Esophagus muscularis mucosa (tissue), 4 donors: ENCODE results near the gene UFD1. TPM values are rescaled to one million over a fixed set of nuclear protein-coding genes. Genes with fewer than 3 reads are reported as not detected.

Experiments
- DNase-seq: peaks from one replicate; pipeline ENCODE4 v3.0.0-alpha.2; 2017; ENCODE audit errors: extremely low spot score
- H3K27ac ChIP-seq, 4 donors: fragments of 200-600 bp; sonication (generic); replicated peaks in 1 of 4; 1 replicate in 3 of 4; 2 replicates in 1 of 4; pipeline ENCODE4 v1.5.1; 2016 to 2019; ENCODE audit warnings: mild to moderate bottlenecking in 1 of 4
- H3K27me3 ChIP-seq, 4 donors: fragments of 200-600 bp; sonication (generic); one replicate each; pipeline versions ENCODE4 v1.5.1 to v1.6.0; 2016 to 2019
- H3K36me3 ChIP-seq, 4 donors: fragments of 200-600 bp; sonication (generic); one replicate each; pipeline ENCODE4 v1.5.1; 2016 to 2019
- H3K4me1 ChIP-seq, 4 donors: fragments of 200-600 bp; sonication (generic); one replicate each; pipeline ENCODE4 v1.5.1; 2016 to 2019
- H3K4me3 ChIP-seq, 4 donors: fragments of 200-600 bp; sonication (generic); 1 replicate in 2 of 4; 2 replicates in 2 of 4; pipeline ENCODE4 v1.5.1; 2016 to 2019; ENCODE audit warnings: mild to moderate bottlenecking in 4 of 4, moderate library complexity in 1 of 4
- H3K9me3 ChIP-seq, 4 donors: fragments of 200-600 bp; sonication (generic); 1 replicate in 3 of 4; 2 replicates in 1 of 4; pipeline ENCODE4 v1.5.1; 2016 to 2019
- EP300 ChIP-seq: sonication (generic); formaldehyde crosslinking; IDR thresholded peaks from one replicate; pipeline ENCODE4 v1.6.1; 2017; ENCODE audit warnings: antibody characterized with exemption
- POLR2A ChIP-seq: fragments of 450-650 bp; IDR thresholded peaks from one replicate; pipeline ENCODE4 v1.6.1; 2017; ENCODE audit warnings: antibody characterized with exemption, moderate library complexity, mild to moderate bottlenecking, low read depth
- POLR2AphosphoS5 ChIP-seq, 2 donors: sonication (generic); formaldehyde crosslinking; IDR thresholded peaks; one replicate each; pipeline ENCODE4 v1.6.1; 2017; ENCODE audit warnings: antibody characterized with exemption in 2 of 2
- WGBS: methylation state at CpG from one replicate; pipeline ENCODE4 v1.1.5; 2018; 5-methylcytosine and 5-hydroxymethylcytosine counted together
- intact Hi-C: fragments of 100-400 bp; cut with DNase I; formaldehyde crosslinking; loops from one replicate; pipeline ENCODE4 v1.15.1; 2023
- total RNA-seq, 4 donors: library from RNA; depleted of rRNA; stranded (reverse); fragments of >200 nt; gene quantifications; one replicate each; pipeline versions ENCODE4 v1.1.0 to v1.2.1, GENCODE V29; 2016
- TF ChIP-seq, protein P1 (sequence below), 3 experiments: fragments of 200-600 bp in 2 of 3; fragments of 450-650 bp in 1 of 3; sonication (generic) in 2 of 3; IDR thresholded peaks; one replicate each; pipeline ENCODE4 v1.5.1; 2017 to 2019; ENCODE audit warnings: antibody characterized with exemption in 3 of 3, mild to moderate bottlenecking in 2 of 3, moderate library complexity in 1 of 3

UFD1 gene
- total RNA-seq, 4 donors from 2014 or later, result 54.8 to 65.2 (median 57.1) TPM

- 4% methylated on average over 12 of the region's 99 CpGs for WGBS
- Histone ChIP-seq H3K4me1 (peaks cover 21 to 41% (median 27%) of the 10 kb centered on the region in 4 donors), H3K27ac (peak overlapping the region; percentile 53 to 78 (median 60)), H3K27me3 (peaks cover 0 to 64% (median 19%) of the 10 kb centered on the region in 4 donors), H3K4me3 (peak overlapping the region; percentile 46 to 59 (median 48)), H3K36me3 (no peaks in the 10 kb centered on the region), H3K9me3 (no peaks in the 10 kb centered on the region)
- TF ChIP-seq, protein P1, sequence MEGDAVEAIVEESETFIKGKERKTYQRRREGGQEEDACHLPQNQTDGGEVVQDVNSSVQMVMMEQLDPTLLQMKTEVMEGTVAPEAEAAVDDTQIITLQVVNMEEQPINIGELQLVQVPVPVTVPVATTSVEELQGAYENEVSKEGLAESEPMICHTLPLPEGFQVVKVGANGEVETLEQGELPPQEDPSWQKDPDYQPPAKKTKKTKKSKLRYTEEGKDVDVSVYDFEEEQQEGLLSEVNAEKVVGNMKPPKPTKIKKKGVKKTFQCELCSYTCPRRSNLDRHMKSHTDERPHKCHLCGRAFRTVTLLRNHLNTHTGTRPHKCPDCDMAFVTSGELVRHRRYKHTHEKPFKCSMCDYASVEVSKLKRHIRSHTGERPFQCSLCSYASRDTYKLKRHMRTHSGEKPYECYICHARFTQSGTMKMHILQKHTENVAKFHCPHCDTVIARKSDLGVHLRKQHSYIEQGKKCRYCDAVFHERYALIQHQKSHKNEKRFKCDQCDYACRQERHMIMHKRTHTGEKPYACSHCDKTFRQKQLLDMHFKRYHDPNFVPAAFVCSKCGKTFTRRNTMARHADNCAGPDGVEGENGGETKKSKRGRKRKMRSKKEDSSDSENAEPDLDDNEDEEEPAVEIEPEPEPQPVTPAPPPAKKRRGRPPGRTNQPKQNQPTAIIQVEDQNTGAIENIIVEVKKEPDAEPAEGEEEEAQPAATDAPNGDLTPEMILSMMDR (IDR thresholded peaks at IDR 0.05), result no peak
- TF ChIP-seq POLR2AphosphoS5 (IDR thresholded peaks at IDR 0.05), result no peak
- no peak for TF ChIP-seq POLR2A
- TF ChIP-seq EP300, result no peak
- intact Hi-C loops, result no loop called here
- no peak for DNase-seq
Measured at GRCh38 chr22:19523240-19524169, 44.5 kb upstream of the UFD1 start.

DNA sequence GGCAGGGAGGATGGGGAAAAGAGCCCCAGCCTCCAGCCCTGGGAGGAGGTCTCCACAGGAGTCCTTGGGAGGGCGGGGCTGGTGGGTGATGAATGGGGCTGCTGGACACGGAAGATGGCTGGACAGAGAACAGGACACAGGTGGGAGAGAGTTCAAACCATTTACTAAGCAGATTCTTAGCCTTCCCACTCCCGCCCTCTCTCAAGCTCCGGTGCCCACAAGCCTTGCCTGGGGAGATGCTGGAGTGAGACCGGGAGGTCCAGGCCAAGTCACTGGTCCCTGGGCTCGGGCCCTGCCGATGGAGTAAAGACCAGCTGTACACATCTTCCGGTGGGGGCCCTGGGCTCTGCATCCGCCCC is 43.9 kb upstream of the UFD1 start:
- Histone ChIP-seq H3K27ac (peak overlapping the region; percentile 53 to 78 (median 60)), H3K4me3 (peak overlapping the region; percentile 46 to 59 (median 48)), H3K4me1 (peaks cover 20 to 40% (median 27%) of the 10 kb centered on the region in 4 donors), H3K9me3 (no peaks in the 10 kb centered on the region), H3K27me3 (peaks cover 0 to 58% (median 19%) of the 10 kb centered on the region in 4 donors), H3K36me3 (no peaks in the 10 kb centered on the region)
- no peak for DNase-seq
- TF ChIP-seq EP300, result no peak
- no peak for TF ChIP-seq POLR2AphosphoS5 (IDR thresholded peaks at IDR 0.05)
- TF ChIP-seq, protein P1 (IDR thresholded peaks at IDR 0.05), result no peak
- TF ChIP-seq POLR2A, result no peak
- intact Hi-C loops, result no loop called here
- WGBS, result 42% methylated on average over 8 of the region's 9 CpGs

GRCh38 chr22:19522190-19522880 is 43.3 kb upstream of the UFD1 start:
- peak overlapping the region; percentile 53 to 78 (median 60) for H3K27ac ChIP-seq
- peaks cover 0 to 54% (median 19%) of the 10 kb centered on the region in 4 donors for H3K27me3 ChIP-seq
- H3K4me3 ChIP-seq, result peak overlapping the region; percentile 46 to 59 (median 48)
- peaks cover 17 to 35% (median 27%) of the 10 kb centered on the region in 4 donors for H3K4me1 ChIP-seq
- DNase-seq, result no peak
- H3K9me3 ChIP-seq, result no peaks in the 10 kb centered on the region
- TF ChIP-seq POLR2A (no peak), EP300 (no peak), POLR2AphosphoS5 (IDR thresholded peaks at IDR 0.05) (no peak)
- TF ChIP-seq, protein P1 (IDR thresholded peaks at IDR 0.05), result no peak
- no peaks in the 10 kb centered on the region for H3K36me3 ChIP-seq
- intact Hi-C loops, result no loop called here
- 68% methylated on average over 9 of the region's 16 CpGs for WGBS

- no peaks in the 10 kb centered on the region for H3K9me3 ChIP-seq
- peak overlapping the region; percentile 46 to 59 (median 48) for H3K4me3 ChIP-seq
- H3K4me1 ChIP-seq, result peaks cover 17 to 27% (median 20%) of the 10 kb centered on the region in 4 donors
- H3K27me3 ChIP-seq, result peaks cover 0 to 38% (median 19%) of the 10 kb centered on the region in 4 donors
- no peaks in the 10 kb centered on the region for H3K36me3 ChIP-seq
- intact Hi-C loops, result no loop called here
- H3K27ac ChIP-seq, result peak overlapping the region in 1 of 4 donors; percentile 55
- TF ChIP-seq POLR2AphosphoS5 (IDR thresholded peaks at IDR 0.05), result no peak
- no peak for TF ChIP-seq EP300
- no peak for TF ChIP-seq POLR2A
- TF ChIP-seq, protein P1 (IDR thresholded peaks at IDR 0.05), result no peak
- WGBS, result 91% methylated on average over 9 of the region's 10 CpGs
- DNase-seq, result no peak
Measured at GRCh38 chr22:19520566-19521305, 41.7 kb upstream of the UFD1 start.
